GM12892 (cell line): ENCODE measurements around the gene RUFY2.
"Not testable (repeated sequence)": the region's sequence is repeated elsewhere in the genome, so short reads cannot be mapped to it uniquely, and the experiment has no call there.

Experiments used
- POLR2A ChIP-seq: IDR thresholded peaks from 2 replicates; pipeline ENCODE4 v1.6.1; 2011; ENCODE audit warnings: low read depth, low read length, control low read depth
- POLR2AphosphoS5 ChIP-seq: IDR thresholded peaks from 2 replicates; pipeline ENCODE4 v1.6.1; 2011; ENCODE audit warnings: low read depth, low read length, control low read depth

DNA sequence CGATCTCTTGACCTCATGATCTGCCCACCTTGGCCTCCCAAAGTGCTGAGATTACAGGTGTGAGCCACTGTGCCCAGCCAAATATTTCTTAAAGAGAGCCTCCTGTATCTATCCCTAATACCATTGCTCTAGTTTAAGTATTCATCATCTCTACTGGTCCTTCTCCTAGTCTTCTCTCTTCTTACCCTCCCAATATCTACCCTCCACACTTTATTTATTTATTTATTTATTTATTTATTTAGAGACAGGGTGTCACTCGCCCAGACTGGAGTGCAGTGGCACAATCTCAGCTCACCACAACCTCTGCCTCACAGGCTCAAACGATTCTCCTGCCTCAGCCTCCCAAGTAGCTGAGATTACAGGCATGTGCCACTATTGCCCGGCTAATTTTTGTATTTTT, 82.7 kb downstream of the RUFY2 start:
- not testable (repeated sequence) for TF ChIP-seq POLR2AphosphoS5, POLR2A
